ENCODE results near the gene KDM2A.
"Not testable (repeated sequence)": the region's sequence is repeated elsewhere in the genome, so short reads cannot be mapped to it uniquely, and the experiment has no call there.

KDM2A gene

GRCh38 chr11:67174311-67174710 lies 55.2 kb downstream of the KDM2A start:
- no peak for DNase-seq

DNA sequence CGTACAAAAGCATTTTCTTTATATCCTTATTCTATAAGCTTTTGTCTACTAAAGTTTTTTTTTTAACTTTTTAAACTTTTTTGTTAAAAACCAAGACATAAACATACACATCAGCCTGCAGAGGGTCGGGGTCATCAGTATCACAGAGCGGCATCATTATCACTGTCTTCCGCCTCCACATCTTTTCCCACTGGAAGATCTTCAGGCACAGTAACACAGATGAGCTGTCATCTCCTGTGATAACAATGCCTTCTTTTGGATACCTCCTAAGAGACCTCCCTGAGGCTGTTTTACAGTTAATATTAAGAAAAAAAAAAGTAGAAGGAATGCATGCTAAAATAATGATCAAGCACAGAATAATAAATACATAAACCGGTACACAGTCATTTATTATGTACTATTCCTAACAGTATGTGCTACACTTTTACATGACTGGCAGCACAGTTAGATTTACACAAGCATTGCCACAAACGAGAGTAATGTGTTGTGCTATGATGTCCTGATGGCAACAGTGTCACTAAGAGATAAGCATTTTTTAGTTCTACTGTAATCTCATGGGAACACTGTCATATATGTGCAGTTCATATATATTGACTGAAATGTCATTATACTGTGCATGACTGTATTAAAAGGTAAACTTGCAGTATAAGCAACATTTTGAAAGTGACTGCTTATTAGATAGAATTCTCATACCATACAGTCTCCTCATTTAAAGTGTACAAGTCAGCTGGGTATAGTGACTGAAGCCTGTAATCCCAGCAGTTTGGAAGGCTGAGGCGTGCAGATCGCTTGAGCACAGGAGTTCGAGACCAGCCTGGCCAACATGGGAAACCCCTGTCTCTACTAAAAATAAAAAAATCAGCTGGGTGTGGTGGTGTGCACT lies 58.6 kb downstream of the KDM2A start:
- DNase-seq = no peak

- no peak for DNase-seq
Measured at GRCh38 chr11:67178421-67178820, 59.4 kb downstream of the KDM2A start.

- no peak for DNase-seq
Measured at GRCh38 chr11:67178878-67179277, 59.8 kb downstream of the KDM2A start.

GRCh38 chr11:67179892-67180490 lies 60.9 kb downstream of the KDM2A start:
- DNase-seq = no peak

GRCh38 chr11:67194096-67194495 lies 75.0 kb downstream of the KDM2A start:
- DNase-seq = no peak

GRCh38 chr11:67195971-67196456 lies 77.0 kb downstream of the KDM2A start:
- no peak for DNase-seq

- DNase-seq = no peak
Measured at GRCh38 chr11:67197606-67198005, 78.5 kb downstream of the KDM2A start.

- not testable (repeated sequence) for DNase-seq
Measured at GRCh38 chr11:67198781-67199180, 79.7 kb downstream of the KDM2A start.

DNA sequence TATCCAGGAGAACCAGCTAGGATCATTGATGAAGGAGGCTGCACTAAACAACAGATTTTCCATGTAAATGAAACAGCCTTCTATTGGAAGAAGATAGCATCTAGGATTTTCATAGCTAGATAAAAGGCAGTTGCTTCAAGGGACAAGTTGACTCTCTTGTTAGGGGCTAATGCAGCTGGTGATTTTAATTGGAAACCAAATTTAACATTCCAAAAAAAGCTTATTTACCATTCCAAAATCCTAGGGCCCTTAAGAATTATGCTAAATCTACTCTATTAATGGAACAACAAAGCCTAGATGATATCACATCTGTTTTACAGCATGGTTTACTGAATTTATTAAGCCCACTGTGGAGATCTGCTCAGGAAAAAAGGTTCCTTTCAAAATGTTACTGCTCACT lies 80.7 kb downstream of the KDM2A start:
- DNase-seq = no peak

- DNase-seq = no peak
Measured at GRCh38 chr11:67202028-67202427, 83.0 kb downstream of the KDM2A start.

DNA sequence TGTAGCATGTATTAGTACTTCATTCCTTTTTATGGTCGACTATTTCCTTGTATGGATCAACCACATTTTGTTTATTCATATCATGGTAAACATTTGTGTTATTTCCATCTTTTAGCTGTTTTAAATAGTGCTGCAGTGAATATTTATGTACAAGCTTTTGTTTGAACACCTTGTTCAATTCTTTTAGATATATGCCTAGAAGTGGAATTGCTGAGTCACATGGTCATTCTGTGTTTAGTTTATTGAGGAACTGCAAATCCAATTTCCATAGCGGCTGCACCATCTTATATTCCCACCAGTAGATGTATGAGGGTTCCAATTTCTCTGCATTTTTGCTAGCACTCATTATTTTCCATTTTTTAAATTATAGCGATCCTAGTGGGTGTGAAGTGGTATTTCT lies 85.8 kb downstream of the KDM2A start:
- DNase-seq = no peak

GRCh38 chr11:67209222-67209621 lies 90.2 kb downstream of the KDM2A start:
- not testable (repeated sequence) for DNase-seq

GRCh38 chr11:67211656-67212436 lies 92.8 kb downstream of the KDM2A start:
- DNase-seq = no peak

DNA sequence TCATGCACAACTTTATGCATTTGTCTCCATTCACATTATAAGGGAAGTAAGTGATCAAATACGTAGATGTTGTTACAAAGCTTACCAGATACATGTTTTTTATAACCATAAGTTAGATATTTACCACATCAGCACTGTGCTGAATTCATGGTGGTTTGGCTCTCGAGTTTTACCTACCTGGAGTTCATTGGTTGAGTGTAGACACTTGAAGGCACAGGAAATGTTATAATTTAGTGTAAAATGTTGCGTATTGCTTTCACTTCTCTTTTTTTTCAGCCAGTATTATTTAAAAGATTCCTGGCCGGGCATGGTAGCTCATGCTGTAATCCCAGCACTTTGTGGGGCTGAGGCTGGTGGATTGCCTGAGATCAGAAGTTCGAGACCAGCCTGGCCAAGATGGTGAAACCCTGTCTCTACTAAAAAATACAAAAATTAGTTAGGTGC lies 94.1 kb downstream of the KDM2A start:
- DNase-seq = no peak

DNA sequence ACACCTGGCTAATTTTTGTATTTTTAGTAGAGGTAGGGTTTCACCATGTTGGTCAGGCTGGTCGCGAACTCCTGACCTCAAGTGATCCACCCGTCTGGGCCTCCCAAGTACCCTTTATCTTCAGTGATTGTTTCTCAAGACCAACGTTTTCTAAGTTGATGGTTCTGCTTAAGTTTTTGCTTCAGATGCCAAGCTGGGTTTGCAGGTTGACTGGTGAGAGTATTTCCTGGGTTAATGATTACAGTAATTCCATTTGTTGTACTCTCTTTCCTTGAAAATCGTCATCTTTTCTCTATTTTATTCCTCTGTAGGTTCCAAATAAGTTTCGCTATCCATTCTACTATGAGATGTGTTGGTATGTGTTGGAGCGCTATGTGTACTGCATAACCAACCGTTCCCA lies 108.7 kb downstream of the KDM2A start:
- no peak for DNase-seq

DNA sequence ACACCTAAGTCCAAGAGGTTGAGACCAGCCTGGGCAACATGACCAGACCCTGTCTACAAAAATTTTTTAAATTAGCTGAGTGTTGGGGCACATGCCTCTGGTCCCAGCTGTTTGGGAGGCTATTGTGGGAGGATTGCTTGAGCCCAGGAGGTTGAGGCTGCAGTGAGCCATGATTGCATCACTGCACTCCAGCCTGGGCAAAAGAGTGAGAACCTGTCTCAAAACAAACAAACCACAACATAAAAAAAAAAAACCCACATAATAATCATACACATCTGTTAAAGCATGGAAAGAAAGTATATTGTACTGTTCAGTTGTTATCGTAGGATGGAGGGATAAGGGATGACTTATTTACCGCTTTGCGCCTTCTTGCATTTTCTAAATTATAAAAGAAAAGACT lies 111.3 kb downstream of the KDM2A start:
- DNase-seq = no peak

- DNase-seq = no peak
Measured at GRCh38 chr11:67230886-67231285, 111.8 kb downstream of the KDM2A start.

DNA sequence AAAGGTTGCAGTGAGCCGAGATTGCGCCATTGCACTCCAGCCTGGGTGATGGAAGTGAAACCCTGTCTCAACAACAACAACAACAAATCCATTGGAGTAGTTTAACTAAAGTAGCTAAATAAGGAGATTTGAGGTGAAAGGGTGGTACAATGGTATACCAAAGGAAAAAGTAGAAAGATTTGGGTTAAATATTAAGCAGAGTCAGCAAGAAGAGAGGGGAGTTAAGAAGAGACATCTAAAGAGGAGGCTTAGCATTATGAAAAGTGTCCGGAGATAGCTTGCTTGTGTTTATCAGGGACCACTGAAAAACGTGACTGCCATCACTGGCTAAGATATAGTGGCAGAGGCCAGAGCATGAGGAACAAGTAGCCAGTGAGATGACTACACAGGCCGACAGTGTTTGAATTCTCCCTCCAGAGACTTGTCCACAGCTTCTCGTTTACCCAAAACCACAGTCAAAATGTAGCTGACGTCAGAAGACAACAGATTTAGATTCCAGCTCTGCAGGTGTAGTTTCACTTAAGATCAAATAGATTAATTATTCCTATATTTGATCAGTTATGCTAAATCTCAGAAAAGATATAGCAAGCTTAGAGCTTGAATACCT lies 114.6 kb downstream of the KDM2A start:
- no peak for DNase-seq

- not testable (repeated sequence) for DNase-seq
Measured at GRCh38 chr11:67234571-67234970, 115.5 kb downstream of the KDM2A start.

DNA sequence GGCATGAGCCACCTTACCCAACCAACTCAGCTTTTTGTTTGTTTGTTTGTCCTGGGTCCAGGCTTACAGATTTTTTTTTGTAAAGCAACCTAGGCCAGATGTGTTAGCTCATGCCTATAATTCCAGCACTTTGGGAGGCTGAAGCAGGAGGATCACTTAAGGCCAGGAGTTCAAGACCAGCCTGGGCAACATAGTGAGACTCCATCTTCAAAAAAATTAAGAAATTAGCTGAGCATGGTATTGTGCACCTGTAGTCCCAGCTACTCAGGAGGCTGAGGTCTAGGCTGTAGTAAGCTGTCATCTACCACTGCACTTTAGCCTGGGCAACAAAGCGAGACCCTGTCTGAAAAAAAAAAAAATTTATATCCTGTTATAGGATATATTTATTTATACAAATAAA lies 118.5 kb downstream of the KDM2A start:
- DNase-seq = no peak

DNA sequence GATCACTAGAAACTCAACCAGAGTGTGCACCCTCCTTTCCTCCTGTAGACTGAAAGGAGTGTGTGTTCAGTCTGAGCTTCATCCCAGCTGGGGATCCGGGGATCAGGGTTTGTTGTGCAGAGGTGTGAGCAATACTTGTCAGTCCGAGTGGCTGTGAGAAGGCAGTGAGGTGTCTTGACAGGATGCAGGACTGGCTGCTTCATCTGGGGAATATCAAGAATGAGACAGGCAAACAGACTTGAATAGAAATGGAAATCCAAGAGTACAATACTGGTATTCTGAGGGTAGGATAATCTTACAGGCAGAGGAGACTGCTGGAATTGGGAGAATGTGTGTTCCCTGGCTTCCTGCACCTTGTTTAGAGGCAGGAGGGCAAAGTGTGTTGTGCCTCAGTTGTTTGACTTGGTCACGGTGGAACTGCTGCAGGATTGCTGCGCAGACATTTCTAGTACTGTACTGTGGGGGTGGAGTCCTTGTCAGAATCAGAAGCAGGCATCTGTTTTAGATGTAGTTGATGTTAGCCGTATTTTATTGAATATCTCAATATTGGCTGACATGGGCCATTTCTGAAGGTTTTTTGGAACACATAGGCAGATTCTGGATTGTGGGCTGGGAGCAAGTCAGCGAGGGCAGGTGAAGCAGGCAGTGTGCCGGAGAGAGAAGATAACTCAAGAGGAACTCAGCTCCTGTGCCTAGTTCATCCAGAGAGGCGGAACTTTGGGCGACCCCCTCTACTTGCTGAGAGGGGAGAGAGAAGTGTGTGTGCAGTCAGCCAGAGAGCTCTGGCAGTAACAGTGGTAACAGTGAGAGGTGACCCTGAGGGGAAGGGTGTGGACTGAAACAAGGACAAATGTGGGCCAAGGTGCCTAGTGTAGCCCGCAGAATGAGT lies 120.1 kb downstream of the KDM2A start:
- no peak for DNase-seq
